HL-60 (cell line): ENCODE results near the gene FSTL4.

ENCODE experiments used
- DNase-seq, 2 experiments: peaks; one replicate each; pipeline ENCODE4 v3.0.0-alpha.2; 2010 to 2020; ENCODE audit warnings: low read depth in 1 of 2, low spot score in 1 of 2
- H3K27ac ChIP-seq: fragments of 250-450 bp; sonication (Bioruptor Pico); replicated peaks from 2 replicates; pipeline ENCODE4 v1.5.1; 2020; ENCODE audit warnings: mild to moderate bottlenecking, moderate library complexity
- H3K27me3 ChIP-seq: fragments of 250-450 bp; sonication (Bioruptor Pico); 2 replicates; pipeline ENCODE4 v1.5.1; 2021; ENCODE audit warnings: mild to moderate bottlenecking, moderate library complexity; ENCODE audit not compliant: insufficient read depth, poor library complexity, severe bottlenecking
- H3K4me3 ChIP-seq: replicated peaks from 2 replicates; pipeline ENCODE4 v1.5.1; 2011; ENCODE audit warnings: mild to moderate bottlenecking, control low read depth, low read length; ENCODE audit not compliant: insufficient read depth
- CTCF ChIP-seq: IDR thresholded peaks from one replicate; pipeline ENCODE4 v1.5.1; 2011; ENCODE audit warnings: low read length, control low read depth, inconsistent platforms; ENCODE audit not compliant: insufficient read depth
- GABPA ChIP-seq: IDR thresholded peaks from 2 replicates; pipeline ENCODE4 v1.6.1; 2012; ENCODE audit warnings: low read depth
- POLR2AphosphoS5 ChIP-seq: IDR thresholded peaks from 2 replicates; pipeline ENCODE4 v1.6.1; 2012; ENCODE audit warnings: low read depth
- REST ChIP-seq: IDR thresholded peaks from 2 replicates; pipeline ENCODE4 v1.6.1; 2012; ENCODE audit warnings: low read depth; ENCODE audit not compliant: insufficient replicate concordance
- SPI1 ChIP-seq: IDR thresholded peaks from 2 replicates; pipeline ENCODE4 v1.6.1; 2012; ENCODE audit warnings: low read depth, mild to moderate bottlenecking, borderline replicate concordance

The FSTL4 gene

GRCh38 chr5:133428072-133428660, 184.2 kb downstream of the FSTL4 start:
- Histone ChIP-seq H3K27ac (no peak overlapping the region), H3K27me3 (no peaks in the 10 kb centered on the region), H3K4me3 (no peak overlapping the region)
- no peak for TF ChIP-seq SPI1
- no peak for TF ChIP-seq CTCF
- no peak for TF ChIP-seq GABPA
- TF ChIP-seq POLR2AphosphoS5: no peak
- TF ChIP-seq REST: no peak
- DNase-seq: no peak

- no peak overlapping the region for H3K4me3 ChIP-seq
- TF ChIP-seq POLR2AphosphoS5 (no peak), SPI1 (no peak), CTCF (no peak), GABPA (no peak), REST (no peak)
- H3K27me3 ChIP-seq: no peaks in the 10 kb centered on the region
- no peak overlapping the region for H3K27ac ChIP-seq
- DNase-seq: no peak
Measured at GRCh38 chr5:133427121-133427777, 185.1 kb downstream of the FSTL4 start.

- no peaks in the 10 kb centered on the region for H3K27me3 ChIP-seq
- TF ChIP-seq GABPA (no peak), SPI1 (no peak), CTCF (no peak), POLR2AphosphoS5 (no peak), REST (no peak)
- no peak overlapping the region for H3K27ac ChIP-seq
- no peak overlapping the region for H3K4me3 ChIP-seq
- no peak for DNase-seq
Measured at GRCh38 chr5:133426264-133426663, 186.1 kb downstream of the FSTL4 start.
